HCT116 (cell line): Measurements from ENCODE around the gene ACSM4.
"Not testable (repeated sequence)": the region's sequence is repeated elsewhere in the genome, so short reads cannot be mapped to it uniquely, and the experiment has no call there.

ENCODE experiments used
- EZH2 ChIP-seq: fragments of 200-600 bp; sonication (generic); IDR thresholded peaks from 2 replicates; pipeline ENCODE4 v1.6.1; 2017; ENCODE audit warnings: antibody characterized with exemption, mixed run types
- EZH2phosphoT487 ChIP-seq: fragments of 200-600 bp; IDR thresholded peaks from 2 replicates; pipeline ENCODE4 v1.6.1; 2018; ENCODE audit warnings: antibody characterized with exemption, borderline replicate concordance
- FOSL1 ChIP-seq: IDR thresholded peaks from 2 replicates; pipeline ENCODE4 v1.6.1; 2012; ENCODE audit warnings: low read depth
- REST ChIP-seq: IDR thresholded peaks from 2 replicates; pipeline ENCODE4 v1.6.1; 2012; ENCODE audit warnings: low read depth
- SP1 ChIP-seq: IDR thresholded peaks from 2 replicates; pipeline ENCODE4 v1.6.1; 2012; ENCODE audit warnings: low read depth
- SRF ChIP-seq: IDR thresholded peaks from 2 replicates; pipeline ENCODE4 v1.6.1; 2012; ENCODE audit warnings: low read depth
- ZBTB33 ChIP-seq: IDR thresholded peaks from 2 replicates; pipeline ENCODE4 v1.6.1; 2011; ENCODE audit warnings: mild to moderate bottlenecking, low read length, moderate library complexity; ENCODE audit not compliant: insufficient replicate concordance; ENCODE audit errors: extremely low read depth
- ZFX ChIP-seq: fragments of 450-650 bp; IDR thresholded peaks from 2 replicates; pipeline ENCODE4 v1.6.1; 2017
- TF ChIP-seq, protein P1 (sequence below), 3 experiments: fragments of 200-600 bp in 1 of 3; sonication (generic) in 1 of 3; IDR thresholded peaks in 2 of 3; conservative IDR thresholded peaks in 1 of 3; 2 replicates each; pipeline ENCODE4 v1.5.1; 2012 to 2017; ENCODE audit warnings: low read depth in 2 of 3, low read length in 2 of 3, antibody characterized with exemption in 1 of 3, borderline replicate concordance in 1 of 3, control low read depth in 1 of 3, mild to moderate bottlenecking in 1 of 3, mixed read lengths in 1 of 3, mixed run types in 1 of 3, moderate library complexity in 1 of 3; ENCODE audit not compliant: insufficient read depth in 1 of 3

GRCh38 chr12:7290588-7290987 lies 13.3 kb upstream of the ACSM4 start:
- TF ChIP-seq ZFX, EZH2, REST, FOSL1, EZH2phosphoT487, ZBTB33, SRF, SP1: not testable (repeated sequence)
- TF ChIP-seq, protein P1, sequence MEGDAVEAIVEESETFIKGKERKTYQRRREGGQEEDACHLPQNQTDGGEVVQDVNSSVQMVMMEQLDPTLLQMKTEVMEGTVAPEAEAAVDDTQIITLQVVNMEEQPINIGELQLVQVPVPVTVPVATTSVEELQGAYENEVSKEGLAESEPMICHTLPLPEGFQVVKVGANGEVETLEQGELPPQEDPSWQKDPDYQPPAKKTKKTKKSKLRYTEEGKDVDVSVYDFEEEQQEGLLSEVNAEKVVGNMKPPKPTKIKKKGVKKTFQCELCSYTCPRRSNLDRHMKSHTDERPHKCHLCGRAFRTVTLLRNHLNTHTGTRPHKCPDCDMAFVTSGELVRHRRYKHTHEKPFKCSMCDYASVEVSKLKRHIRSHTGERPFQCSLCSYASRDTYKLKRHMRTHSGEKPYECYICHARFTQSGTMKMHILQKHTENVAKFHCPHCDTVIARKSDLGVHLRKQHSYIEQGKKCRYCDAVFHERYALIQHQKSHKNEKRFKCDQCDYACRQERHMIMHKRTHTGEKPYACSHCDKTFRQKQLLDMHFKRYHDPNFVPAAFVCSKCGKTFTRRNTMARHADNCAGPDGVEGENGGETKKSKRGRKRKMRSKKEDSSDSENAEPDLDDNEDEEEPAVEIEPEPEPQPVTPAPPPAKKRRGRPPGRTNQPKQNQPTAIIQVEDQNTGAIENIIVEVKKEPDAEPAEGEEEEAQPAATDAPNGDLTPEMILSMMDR (IDR thresholded peaks at IDR 0.05 in 2 of 3, conservative IDR thresholded peaks at IDR 0.05 in 1 of 3; ENCODE audit: borderline replicate concordance in 1 of 3, insufficient read depth in 1 of 3, low read depth in 2 of 3, low read length in 2 of 3) = not testable (repeated sequence)
